ENCODE results near the gene KTN1. TPM values are rescaled to one million over a fixed set of nuclear protein-coding genes. Genes with fewer than 3 reads are reported as not detected.
A peak's percentile ranks its signal among the peaks of the same experiment; 100 is the strongest.

The KTN1 gene
- total RNA-seq, 3 donors from 2014 or later, result 142 to 215 (median 182) TPM

- TF ChIP-seq CTCF (IDR thresholded peaks at IDR 0.05), result no peak
- peak; percentile 23 to 60 (median 35) for TF ChIP-seq POLR2AphosphoS5 (IDR thresholded peaks at IDR 0.05)
- TF ChIP-seq POLR2A (IDR thresholded peaks at IDR 0.05), result no peak
- Histone ChIP-seq H3K4me3 (no peak overlapping the region), H3K9me3 (peaks cover 4 to 11% of the 10 kb centered on the region in 2 donors), H3K4me1 (peaks cover 0 to 4% of the 10 kb centered on the region in 2 donors), H3K27me3 (no peaks in the 10 kb centered on the region), H3K27ac (peak overlapping the region; percentile 29 to 33), H3K36me3 (no peaks in the 10 kb centered on the region)
- intact Hi-C loops (cut with DNase I; ENCODE audit: low total_unique reads), result no loop called here
- DNase-seq (ENCODE audit: low spot score in 2 of 2), result peak; percentile 93 to 95
These were observed 22.9 kb upstream of the KTN1 start for GRCh38 chr14:55556929-55557623.

- Histone ChIP-seq H3K27me3 (no peaks in the 10 kb centered on the region), H3K27ac (no peak overlapping the region), H3K36me3 (no peaks in the 10 kb centered on the region), H3K4me3 (no peak overlapping the region), H3K4me1 (peaks cover 0 to 4% of the 10 kb centered on the region in 2 donors), H3K9me3 (no peaks in the 10 kb centered on the region)
- no peak for DNase-seq (ENCODE audit: low spot score in 2 of 2)
- TF ChIP-seq POLR2AphosphoS5 (IDR thresholded peaks at IDR 0.05) (no peak), POLR2A (IDR thresholded peaks at IDR 0.05) (no peak), CTCF (IDR thresholded peaks at IDR 0.05) (no peak)
- intact Hi-C loops (cut with DNase I; ENCODE audit: low total_unique reads), result no loop called here
These were observed 17.9 kb upstream of the KTN1 start for GRCh38 chr14:55562135-55562534.

- intact Hi-C loops (cut with DNase I; ENCODE audit: low total_unique reads), result no loop called here
- no peak overlapping the region for H3K4me3 ChIP-seq
- no peaks in the 10 kb centered on the region for H3K36me3 ChIP-seq
- no peaks in the 10 kb centered on the region for H3K4me1 ChIP-seq
- H3K27ac ChIP-seq, result no peak overlapping the region
- no peak for DNase-seq (ENCODE audit: low spot score in 2 of 2)
- no peaks in the 10 kb centered on the region for H3K27me3 ChIP-seq
- H3K9me3 ChIP-seq, result no peaks in the 10 kb centered on the region
- TF ChIP-seq POLR2AphosphoS5 (IDR thresholded peaks at IDR 0.05) (no peak), POLR2A (IDR thresholded peaks at IDR 0.05) (no peak), CTCF (IDR thresholded peaks at IDR 0.05) (no peak)
These were observed 11.4 kb upstream of the KTN1 start for GRCh38 chr14:55568618-55569017.

- Histone ChIP-seq H3K9me3 (no peaks in the 10 kb centered on the region), H3K27ac (no peak overlapping the region), H3K27me3 (no peaks in the 10 kb centered on the region), H3K4me1 (no peaks in the 10 kb centered on the region), H3K4me3 (no peak overlapping the region), H3K36me3 (no peaks in the 10 kb centered on the region)
- intact Hi-C loops (cut with DNase I; ENCODE audit: low total_unique reads), result no loop called here
- DNase-seq (ENCODE audit: low spot score in 2 of 2), result no peak
- no peak for TF ChIP-seq POLR2AphosphoS5 (IDR thresholded peaks at IDR 0.05)
- TF ChIP-seq CTCF (IDR thresholded peaks at IDR 0.05), result no peak
- TF ChIP-seq POLR2A (IDR thresholded peaks at IDR 0.05), result no peak
These were observed 8.7 kb upstream of the KTN1 start for GRCh38 chr14:55571125-55571889.

GRCh38 chr14:55572578-55572977 is 7.4 kb upstream of the KTN1 start:
- no peak for DNase-seq (ENCODE audit: low spot score in 2 of 2)
- TF ChIP-seq POLR2A (IDR thresholded peaks at IDR 0.05) (no peak), POLR2AphosphoS5 (IDR thresholded peaks at IDR 0.05) (no peak), CTCF (IDR thresholded peaks at IDR 0.05) (no peak)

More at GRCh38 chr14:55572578-55572977, 7.4 kb upstream of the KTN1 start:
- H3K27me3 ChIP-seq, result no peaks in the 10 kb centered on the region
- no peak overlapping the region for H3K4me3 ChIP-seq
- no peak overlapping the region for H3K27ac ChIP-seq
- H3K36me3 ChIP-seq, result no peaks in the 10 kb centered on the region
- intact Hi-C loops (cut with DNase I; ENCODE audit: low total_unique reads), result no loop called here
- no peaks in the 10 kb centered on the region for H3K4me1 ChIP-seq
- H3K9me3 ChIP-seq, result no peaks in the 10 kb centered on the region

All from breast epithelium (tissue), 4 donors.